Stimulated activated naive CD4-positive, alpha-beta T cell treated with Interleukin-2 at 50 U/mL for 16 hours (primary cell): ENCODE measurements around the gene FKBP4.
"Not testable (repeated sequence)": the region's sequence is repeated elsewhere in the genome, so short reads cannot be mapped to it uniquely, and the experiment has no call there.

ENCODE experiments used
- DNase-seq: peaks from one replicate; lab custom pipeline; 2025; lab: John Stamatoyannopoulos, UW

FKBP4 gene, protein sequence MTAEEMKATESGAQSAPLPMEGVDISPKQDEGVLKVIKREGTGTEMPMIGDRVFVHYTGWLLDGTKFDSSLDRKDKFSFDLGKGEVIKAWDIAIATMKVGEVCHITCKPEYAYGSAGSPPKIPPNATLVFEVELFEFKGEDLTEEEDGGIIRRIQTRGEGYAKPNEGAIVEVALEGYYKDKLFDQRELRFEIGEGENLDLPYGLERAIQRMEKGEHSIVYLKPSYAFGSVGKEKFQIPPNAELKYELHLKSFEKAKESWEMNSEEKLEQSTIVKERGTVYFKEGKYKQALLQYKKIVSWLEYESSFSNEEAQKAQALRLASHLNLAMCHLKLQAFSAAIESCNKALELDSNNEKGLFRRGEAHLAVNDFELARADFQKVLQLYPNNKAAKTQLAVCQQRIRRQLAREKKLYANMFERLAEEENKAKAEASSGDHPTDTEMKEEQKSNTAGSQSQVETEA

DNA sequence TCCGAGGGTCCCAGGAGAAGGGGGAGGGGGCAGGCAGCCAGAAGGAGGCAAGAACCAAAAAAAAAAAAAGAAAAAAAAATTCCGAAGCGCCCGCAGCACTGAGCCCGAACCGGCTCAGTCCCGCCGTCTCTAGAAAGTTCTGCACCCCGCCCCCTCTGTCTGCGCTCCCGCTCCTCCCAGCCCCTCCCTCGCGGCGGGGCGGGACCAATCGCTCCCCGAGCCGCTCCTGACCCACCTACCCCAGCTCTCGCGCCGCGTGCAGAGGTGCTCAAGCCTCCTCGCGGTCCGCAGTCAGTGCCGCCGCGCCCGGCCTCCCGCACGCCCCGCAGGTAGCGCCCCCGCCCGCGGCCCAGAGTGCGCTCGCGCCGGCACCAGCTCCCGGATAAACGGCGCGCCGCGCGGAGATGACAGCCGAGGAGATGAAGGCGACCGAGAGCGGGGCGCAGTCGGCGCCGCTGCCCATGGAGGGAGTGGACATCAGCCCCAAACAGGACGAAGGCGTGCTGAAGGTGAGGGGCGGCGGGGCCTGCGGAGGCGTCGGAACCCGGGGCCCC, at the start of gene FKBP4:
Gene FKBP4 (plus strand): TSS at position 235 of the 554 bp plus-strand sequence. CDS start 170 bp downstream, at position 405.
- peak; percentile 91 for DNase-seq

DNA sequence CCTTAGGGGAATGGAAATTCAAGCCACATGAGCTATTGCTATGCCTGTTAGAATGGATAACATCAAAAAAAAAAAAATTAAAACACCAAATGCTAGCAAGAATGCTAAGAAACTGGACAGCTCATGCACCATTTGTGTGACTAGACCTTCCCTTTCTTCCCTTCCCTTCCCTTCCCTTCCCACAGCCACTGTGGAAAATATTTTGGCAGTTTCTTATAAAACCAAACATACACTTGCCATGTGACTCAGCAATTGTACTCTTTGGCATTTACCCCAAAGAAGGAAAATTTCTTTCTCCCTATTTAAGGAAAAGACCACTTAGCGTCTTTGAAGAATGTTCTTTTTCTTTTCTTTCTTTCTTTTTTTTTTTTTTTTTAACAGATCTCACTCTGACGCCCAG, 49.1 kb upstream of the FKBP4 start:
- no peak for DNase-seq

DNA sequence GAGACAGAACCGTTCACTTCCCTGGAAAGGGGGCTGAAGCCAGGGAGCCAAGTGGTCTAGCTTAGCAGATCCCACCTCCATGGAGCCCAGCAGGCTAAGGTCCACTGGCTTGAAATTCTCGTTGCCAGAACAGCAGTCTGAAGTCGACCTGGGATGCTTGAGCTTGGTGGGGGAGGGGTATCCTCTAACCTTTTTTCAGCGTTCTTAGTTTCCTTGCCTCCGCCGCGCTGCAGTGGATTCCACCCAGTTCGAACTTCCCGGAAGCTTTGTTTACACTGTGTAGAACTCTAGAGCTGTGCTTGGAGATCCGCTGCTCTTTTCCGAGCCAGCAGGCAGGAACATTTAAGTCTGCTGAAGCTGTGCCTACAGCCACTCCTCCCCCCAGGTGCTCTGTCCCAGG, 45.2 kb upstream of the FKBP4 start:
- no peak for DNase-seq

DNA sequence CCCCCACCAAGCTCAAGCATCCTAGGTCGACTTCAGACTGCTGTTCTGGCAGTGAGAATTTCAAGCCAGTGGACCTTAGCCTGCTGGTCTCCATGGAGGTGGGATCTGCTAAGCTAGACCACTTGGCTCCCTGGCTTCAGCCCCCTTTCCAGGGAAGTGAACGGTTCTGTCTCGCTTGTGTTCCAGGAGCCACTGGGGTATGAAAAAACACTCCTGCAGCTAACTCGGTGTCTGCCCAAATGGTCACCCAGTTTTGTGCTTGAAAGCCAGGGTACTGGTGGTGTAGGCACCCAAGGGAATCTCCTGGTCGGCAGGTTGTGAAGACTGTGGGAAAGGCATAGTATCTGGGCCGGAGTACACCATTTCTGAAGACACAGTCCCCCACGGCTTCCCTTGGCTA, 44.6 kb upstream of the FKBP4 start:
- DNase-seq: no peak

DNA sequence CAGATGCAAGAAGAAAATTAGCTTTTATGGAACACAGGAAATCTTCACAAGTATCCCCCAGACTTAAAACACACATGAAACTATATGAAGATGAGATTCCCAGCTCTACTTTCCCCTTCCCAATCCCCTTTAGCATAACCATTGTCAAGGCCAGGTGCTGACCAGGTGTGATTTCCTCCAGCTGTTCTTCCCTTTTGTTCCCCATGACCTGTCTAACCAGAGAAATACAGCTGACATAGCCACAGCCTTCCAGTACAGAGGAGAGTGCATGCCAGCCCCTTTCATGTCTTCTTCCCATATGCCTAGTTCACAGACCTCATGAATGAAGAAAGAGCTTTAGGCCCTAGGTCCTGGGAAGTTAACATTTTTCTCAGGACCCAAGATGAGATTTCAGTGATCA, 43.5 kb upstream of the FKBP4 start:
- DNase-seq: no peak

DNA sequence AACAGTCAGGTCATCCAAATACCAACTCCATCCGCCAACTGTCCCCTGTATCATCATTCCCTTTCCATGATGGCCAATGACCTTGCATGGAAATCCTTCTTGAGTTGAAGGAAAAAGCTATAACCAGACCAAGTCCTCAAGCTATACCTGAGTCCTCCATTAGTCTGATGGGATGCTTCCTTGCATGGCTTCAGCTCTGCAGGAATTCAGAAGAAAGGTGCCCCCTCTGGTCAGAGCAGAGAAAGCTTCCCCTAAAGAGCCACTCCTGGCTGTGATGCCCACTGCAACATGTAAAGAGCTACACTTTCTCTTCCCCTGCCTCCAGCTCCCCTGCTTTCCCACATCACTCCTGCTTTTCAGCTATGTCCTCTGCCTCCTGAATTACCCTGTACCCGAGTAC, 43.1 kb upstream of the FKBP4 start:
- no peak for DNase-seq

DNA sequence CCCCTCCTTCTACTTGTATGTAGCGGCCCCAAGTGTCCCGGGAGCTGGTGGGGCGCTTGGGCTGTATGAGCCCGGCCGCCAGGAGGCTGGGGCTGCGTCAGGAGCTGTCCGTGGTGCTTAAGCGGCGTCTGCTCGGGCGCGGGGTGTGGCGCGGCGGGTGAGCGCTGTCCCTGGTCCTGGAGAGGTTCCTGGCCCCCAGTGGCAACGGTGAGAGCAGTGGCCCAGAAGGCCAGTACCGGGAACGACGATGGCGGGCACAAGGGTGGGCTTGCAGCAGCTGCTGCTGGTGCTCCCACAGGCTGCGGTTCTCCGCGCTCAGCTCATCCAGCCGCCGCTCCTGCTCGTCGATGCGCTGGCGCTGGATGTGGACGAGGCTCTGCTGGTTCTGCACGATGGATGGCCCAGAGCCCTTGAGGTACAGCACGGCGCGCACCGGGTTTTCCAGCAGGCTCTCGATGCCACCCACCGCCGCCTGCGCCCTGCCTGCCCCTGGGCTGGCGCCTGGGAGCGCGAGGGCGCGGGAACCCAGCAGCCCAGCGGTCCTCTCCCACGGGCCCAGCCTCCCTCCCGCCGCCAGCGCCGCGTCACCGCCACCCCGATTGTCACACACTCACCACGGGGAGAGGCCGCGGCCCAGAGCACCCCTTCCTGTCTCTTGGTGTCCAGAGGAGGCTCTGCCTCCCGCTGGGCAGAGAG, 41.9 kb upstream of the FKBP4 start:
- DNase-seq: peak; percentile 47

DNA sequence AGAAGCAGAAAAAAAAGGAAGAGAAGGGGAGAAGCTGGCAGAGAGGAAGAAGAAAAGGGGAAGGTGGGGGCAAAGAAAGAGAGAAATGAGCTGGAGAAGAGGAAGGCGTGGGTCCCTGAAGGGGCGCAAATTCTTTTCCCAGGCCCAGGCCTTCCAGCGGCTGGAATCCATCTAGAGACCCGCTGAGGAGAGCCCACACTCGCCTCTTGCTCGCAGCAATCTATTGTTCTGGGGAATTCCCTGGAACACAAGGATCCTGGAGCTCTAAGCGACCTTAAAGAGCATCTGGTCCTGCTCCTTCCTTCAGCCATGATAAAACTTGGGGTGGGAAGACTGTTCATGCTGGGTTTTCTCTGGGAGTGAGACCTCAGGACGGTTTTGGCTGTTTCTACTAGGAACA, 41.2 kb upstream of the FKBP4 start:
- DNase-seq: no peak

DNA sequence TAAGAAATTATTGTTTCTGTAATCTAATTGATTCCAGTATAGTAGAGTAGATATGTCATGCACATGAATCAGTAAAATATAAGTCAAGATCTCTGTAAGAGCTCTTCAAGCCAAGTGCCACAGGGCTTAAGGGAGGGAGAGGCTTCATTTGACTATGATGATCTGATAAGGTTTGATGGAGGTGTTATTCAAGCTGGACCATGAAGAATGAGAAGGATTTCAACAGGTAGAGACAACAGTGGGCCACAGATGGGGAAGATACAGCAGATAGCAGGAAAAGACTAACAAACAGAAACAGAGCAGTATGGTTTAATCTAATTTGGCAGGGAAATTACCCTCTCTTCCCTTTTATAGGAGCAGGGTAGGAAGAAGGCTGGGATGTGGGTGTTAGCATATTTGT, 40.6 kb upstream of the FKBP4 start:
- DNase-seq: no peak

DNA sequence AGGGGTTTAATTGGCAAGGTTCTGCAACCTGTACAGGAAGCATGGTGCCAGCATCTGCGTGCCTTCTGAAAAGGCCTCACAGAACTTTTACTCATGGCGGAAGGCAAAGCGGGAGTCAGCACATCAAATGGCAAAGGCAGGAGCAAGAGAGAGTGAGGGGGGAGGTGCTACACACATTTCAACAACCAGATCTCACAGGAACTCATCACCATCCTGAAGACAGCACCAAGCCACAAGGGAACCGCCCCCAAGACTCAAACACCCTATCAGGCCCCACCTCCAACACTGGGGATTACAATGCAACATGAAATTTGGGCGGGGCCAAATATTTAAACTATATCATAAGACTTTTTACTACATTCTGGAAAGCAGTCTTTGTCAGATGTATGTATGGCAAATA, 38.0 kb upstream of the FKBP4 start:
- no peak for DNase-seq

DNA sequence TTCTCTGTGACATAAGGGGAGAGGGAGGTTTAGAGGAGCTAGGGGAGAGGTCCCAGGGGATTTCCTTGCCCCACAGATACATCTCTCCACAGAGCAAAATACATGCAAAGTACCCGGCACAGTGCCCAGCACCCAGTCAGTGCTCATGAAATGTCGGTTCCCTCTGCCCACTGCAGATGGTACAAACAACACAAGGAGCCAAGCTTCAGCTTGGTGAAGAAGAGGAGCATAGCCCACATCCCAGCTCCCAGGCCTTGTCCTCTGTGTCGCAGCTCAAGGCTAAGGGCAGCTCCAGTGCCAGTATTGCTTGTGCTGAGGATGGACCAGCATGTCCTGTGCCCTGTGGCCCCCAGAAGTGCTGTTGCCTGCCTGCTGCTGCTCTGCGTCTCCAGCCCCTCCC, 35.0 kb upstream of the FKBP4 start:
- DNase-seq: no peak

DNA sequence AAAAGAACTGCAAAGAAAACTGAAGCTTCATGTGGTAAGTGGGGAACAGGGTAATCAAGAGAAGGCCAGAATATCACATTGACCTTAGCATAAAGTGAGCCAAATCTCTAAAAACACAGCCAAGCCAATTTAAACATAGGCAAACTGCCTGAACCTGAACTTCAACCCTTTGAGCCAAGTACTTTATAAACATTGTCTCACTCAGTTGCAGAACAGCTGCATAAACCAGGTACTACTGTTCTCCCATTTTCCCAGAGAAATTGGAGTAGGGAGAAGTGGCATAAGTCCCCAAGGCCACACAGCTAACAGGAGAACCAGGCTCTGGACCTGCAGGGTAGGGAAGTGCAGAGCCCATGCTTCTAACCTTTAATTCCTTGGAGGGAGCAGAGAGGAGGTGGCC, 30.4 kb upstream of the FKBP4 start:
- no peak for DNase-seq

DNA sequence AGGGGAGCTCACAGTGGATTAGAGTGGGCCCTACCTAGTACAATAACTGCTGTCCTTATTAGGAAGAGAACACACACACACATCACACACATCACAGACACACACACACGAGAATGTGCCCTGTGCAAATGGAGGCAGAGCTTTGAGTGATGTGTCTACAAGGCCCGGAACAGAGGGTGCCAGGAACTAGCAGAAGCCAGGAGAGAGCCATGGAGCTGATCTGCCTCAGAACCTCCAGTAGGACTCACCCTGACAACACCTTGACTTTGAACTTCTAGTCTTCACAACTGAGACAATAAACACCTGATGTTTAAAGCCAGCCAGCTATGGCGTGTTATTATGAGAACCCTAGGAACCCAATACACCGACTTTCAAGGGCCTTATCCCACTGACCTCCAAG, 29.7 kb upstream of the FKBP4 start:
- DNase-seq: no peak

DNA sequence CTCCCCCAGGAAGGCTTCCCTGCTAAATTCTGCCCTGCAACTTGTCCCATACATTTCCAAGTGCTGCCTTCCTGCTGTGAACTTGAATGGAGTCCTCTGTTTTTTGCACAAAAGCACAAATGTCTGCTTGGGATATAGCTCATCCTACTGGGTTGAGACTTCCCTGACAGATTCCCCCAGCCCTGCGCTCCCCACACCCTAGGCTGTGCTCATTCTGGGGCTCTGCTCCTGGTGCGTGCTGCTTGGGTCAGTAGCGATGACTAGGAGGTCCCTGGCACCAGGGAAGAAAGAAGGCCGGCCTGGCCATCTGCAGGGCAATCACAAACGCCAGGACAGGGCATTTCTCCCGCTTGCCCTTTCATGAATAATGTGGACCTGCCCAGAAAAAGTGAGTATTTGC, 29.2 kb upstream of the FKBP4 start:
- DNase-seq: no peak

DNA sequence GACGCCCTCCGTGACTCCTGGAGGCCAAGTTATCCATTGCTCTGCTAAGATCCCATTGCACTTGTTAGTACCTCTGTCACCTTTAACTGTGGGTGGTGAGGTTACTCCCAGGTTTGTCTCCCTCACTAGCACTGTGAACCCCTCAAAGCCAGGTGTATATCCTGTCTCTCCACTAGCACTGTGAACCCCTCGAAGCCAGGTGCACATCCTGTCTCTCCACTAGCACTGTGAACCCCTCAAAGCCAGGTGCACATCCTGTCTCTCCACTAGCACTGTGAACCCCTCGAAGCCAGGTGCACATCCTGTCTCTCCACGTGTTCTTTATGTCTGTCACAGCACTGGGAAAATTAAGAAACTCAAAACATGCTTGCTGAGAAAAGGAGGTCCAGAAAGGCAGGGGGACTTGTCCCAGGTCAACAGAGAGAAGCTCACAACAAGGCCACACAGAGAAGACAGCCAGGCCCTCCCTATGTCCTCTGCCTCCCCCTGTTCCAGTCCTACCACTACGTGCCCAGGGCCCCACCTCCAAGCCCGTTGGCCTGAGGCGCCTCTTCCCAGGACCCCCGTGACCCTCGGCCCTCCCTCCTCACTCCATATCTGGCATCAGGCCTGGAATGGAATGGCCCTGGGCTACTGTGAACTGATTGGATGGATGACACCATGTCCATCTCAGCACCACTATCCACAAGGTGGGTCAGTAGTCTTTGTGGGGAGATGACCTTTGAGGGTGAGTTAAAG, 26.4 kb upstream of the FKBP4 start:
- no peak for DNase-seq

DNA sequence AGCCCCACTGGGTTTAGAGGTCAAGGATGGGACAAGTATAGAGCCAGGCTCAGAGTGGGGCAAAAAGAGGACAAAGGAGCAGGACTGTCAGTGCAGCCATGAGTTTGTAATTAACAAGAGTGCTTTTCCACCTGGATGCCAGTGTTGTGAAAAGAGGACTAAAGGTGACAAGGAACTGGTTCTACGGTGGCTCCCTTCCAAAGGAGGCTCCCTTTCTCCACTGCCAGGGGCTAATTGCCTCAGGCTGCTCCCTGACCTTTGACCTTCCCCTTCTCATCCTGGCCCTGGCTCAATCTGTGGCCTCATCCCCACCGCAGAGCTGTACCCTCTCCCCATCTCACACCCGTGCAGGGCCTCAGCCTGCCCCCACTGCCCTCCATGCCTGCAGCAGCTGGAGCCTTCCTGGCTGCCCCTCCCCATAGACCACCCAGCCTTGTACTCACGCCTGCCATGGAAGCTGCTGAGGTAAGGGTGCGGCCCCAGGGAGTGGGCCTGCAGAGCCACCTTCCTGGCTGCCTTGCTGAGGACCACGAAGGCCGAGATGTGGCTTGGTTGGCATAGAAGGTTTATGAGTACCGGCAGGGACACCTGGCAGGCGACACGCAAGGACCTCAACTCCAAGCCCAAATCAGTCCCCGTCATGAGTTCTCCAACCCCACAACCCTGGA, 24.8 kb upstream of the FKBP4 start:
- DNase-seq: no peak

DNA sequence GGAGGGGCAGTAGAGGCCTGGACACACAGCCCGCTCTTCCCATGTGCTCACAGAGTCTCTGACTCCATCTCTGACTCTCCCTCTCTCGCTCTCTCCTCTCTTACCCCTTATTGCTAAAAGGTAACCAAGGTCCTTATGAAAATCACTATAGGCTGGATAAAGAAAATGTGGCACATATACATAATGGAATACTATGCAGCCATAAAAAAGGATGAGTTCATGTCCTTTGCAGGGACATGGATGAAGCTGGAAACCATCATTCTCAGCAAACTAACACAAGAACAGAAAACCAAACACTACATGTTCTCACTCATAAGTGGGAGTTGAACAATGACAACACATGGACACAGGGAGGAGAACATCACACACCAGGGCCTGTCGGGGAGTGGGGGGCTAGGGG, 24.2 kb upstream of the FKBP4 start:
- not testable (repeated sequence) for DNase-seq

DNA sequence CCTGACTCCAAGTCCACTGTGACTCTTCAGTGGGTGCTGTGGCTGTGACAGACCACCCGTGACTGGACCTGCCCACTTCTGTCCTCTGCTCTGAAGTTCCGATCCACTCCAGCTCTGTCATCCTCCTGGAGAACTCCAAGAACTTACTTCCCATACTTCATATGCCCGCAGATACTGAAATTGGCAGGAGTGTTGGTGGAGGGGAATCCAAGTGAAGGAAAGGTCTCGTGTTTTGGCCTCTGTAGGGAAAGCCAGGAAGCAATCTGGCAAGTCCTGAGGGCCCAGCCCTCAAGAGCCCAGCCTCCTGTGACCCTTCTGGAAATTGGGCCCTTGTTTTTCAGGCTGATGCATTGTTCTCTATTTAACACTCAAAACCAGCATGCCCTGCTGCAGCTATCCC, 22.4 kb upstream of the FKBP4 start:
- DNase-seq: no peak

DNA sequence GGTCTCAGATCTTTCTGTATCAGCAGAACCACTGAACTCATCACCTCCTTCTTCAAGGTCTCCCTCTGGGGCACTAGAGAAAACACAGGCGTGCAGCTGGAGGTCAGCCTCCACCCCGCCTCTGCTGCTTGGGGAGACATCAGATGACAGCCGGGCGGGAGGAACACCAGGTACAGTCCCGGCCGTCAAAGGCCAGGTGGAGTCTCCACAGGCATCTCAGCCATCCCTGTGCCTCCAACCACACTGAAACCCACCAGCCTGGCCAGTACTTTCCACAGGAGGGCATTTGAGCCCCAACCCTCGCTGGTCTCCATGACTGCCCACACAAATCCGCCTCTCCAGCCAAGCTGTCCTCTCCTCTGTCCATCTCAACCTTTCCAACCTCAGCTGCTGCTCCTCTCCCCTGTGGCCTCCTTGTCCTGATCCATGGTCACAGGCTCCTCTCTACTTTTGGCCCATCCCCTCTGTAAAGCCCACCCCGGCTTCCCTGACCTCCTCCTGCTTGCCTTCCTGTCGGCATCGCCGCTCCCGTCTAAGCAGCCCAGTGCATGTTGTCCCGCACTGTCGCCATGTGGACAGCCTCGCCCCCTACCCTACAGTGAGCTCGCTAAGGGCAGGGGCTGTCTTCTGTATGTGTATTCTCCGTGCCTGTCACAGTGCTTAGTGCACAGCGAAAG, 21.4 kb upstream of the FKBP4 start:
- no peak for DNase-seq

DNA sequence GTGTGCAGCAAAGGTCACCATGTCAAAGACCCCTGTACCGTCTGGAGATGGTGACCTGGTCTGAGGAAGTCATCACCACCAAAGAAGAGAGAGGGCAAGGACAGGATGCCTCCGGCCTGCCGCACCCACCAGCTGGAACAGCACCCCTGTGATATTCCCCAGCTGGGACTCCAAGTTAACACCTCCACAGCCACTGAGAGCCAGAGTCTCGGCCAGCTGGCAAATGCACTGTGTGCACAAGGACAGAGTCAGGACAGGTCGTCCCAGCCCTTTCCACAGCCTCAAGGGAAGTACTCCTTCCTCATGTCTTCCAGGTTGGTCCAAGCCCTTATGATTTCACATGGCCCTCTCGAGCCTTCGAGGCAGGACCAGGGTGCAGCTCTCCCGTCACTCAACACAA, 19.3 kb upstream of the FKBP4 start:
- DNase-seq: no peak

DNA sequence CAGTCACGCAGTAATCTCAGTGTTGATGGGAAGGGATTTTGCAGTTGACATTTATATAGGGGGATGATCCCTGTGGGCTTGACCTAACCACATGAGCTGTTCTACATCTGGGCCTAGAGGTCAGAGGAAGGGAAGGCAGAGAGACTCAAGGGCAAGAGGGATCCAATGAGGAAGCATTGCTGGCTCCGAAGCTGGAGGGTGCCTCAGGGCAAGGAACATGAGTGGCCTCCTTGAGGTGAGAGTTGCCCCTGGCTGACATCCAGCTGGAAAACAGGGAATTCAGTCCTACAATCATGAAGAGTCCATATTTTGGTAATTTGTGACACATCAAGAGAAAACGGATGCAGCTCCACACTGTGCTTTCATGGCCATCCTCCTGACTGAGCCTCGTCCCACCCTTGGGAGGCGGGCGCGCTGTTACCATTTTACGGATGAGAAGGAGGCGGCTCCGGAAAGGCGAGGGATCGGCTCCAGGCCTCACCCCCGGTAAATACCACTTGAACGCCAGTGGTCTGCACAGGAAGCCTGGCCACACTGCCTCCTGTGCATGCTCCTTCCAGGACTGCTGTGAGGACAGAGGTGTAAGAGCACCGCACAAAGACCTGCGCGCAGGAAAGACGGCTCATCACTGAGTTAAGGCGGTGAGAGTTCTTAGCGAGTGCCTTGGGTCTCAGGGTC, 18.5 kb upstream of the FKBP4 start:
- no peak for DNase-seq
